GM12892 (cell line): ENCODE results near the gene NXPH1.

Source experiments
- DNase-seq: peaks from one replicate; pipeline ENCODE4 v3.0.0; 2011; ENCODE audit not compliant: insufficient read length
- FAIRE-seq: peaks from 2 replicates; lab custom pipeline; 2011; peaks lifted over from hg19 to GRCh38; lab: Jason Lieb, UNC
- POLR2A ChIP-seq: IDR thresholded peaks from 2 replicates; pipeline ENCODE4 v1.6.1; 2011; ENCODE audit warnings: low read depth, low read length, control low read depth
- POLR2AphosphoS5 ChIP-seq: IDR thresholded peaks from 2 replicates; pipeline ENCODE4 v1.6.1; 2011; ENCODE audit warnings: low read depth, low read length, control low read depth
- TAF1 ChIP-seq: IDR thresholded peaks from 2 replicates; pipeline ENCODE4 v1.6.1; 2011; ENCODE audit warnings: low read depth, mild to moderate bottlenecking, control low read depth, low read length, borderline replicate concordance

NXPH1 gene

DNA sequence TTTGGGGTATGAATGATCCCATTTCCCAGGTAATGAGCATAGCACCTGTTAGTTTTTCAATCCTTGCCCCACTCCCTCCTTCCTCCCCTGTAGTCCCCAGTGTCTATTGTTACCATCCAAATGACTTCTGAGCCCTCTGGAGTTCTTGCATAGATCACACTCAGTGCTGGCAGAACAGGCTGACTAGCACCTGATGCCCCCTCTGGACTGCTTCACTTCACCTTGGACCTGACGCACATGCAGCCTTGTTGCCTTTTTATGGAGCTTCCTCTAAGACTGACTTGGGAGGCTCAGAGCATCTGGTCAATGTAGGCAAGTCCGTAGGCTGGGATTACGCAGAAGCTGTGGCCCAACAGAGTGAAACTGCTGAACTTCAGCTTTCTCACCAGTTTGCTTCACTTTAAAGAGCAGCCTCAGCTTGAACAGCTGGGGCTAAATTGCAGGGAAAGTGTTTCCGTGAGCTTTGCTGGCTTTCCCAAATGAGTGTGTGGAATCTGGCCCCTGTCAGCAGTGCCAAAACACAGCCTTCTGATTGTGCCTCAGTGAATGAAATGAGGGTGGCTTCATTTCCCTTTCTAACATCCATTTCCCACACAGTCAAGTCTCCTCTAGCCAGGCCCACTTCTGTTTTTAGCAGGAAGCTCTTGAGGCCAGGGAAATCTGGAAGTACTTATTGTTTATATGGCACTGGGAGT, 48.5 kb downstream of the NXPH1 start:
- no peak for DNase-seq
- TF ChIP-seq POLR2AphosphoS5 (no peak), TAF1 (no peak), POLR2A (no peak)
- no peak for FAIRE-seq

DNA sequence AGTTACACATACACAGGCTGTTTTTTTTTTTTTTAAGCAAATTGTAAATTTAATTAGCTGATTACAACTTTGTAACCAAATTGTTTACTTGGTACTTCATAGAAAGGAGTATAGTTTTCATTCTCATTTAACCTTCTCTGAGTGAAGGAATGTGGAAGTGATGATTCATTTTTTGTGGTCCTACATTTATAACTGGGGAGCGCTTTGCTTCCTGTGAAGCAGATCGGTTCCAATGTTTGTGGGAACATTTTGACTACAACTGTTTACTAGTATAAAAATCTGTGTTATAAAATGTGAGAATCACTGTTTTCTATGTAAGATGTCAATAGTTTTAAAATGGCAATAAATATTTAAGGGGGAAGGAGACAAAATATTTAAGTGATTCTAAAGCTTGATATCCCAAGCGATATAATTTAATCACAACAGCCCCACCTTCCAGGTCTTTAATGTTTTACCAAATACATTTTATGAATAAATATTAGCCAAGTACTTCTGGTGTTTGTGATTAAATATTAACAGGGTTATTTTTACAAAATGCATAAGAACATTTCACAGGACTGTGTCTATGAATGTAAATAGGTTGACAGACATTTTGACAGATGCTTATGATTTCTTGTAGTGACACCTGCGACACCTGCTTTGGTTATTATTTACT, 57.1 kb downstream of the NXPH1 start:
- DNase-seq, result no peak

DNA sequence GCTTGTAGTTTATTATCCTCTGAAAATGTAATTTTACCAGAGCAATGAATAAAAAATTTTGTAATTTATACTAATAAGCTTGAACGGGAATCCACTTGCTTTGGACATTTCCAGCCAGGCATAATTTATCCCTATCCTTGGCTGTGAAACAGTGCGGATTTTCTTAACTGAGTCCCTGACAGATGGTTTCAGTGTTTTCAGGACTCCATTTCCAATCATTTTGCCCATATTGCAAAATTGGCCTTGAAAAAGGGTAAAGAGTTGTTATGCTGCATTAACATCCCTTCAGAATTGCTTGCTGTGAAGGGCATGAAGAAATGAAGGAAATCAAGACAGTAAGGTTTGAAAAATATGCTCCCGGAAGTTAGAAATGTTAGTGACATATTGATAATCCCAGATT, 57.7 kb downstream of the NXPH1 start:
- FAIRE-seq (no peak), DNase-seq (no peak)
- TF ChIP-seq TAF1, result no peak
- TF ChIP-seq POLR2A, result no peak
- no peak for TF ChIP-seq POLR2AphosphoS5

More for the DNA sequence above, 57.1 kb downstream of the NXPH1 start:
- TF ChIP-seq TAF1, result no peak
- no peak for TF ChIP-seq POLR2A
- FAIRE-seq, result no peak

DNA sequence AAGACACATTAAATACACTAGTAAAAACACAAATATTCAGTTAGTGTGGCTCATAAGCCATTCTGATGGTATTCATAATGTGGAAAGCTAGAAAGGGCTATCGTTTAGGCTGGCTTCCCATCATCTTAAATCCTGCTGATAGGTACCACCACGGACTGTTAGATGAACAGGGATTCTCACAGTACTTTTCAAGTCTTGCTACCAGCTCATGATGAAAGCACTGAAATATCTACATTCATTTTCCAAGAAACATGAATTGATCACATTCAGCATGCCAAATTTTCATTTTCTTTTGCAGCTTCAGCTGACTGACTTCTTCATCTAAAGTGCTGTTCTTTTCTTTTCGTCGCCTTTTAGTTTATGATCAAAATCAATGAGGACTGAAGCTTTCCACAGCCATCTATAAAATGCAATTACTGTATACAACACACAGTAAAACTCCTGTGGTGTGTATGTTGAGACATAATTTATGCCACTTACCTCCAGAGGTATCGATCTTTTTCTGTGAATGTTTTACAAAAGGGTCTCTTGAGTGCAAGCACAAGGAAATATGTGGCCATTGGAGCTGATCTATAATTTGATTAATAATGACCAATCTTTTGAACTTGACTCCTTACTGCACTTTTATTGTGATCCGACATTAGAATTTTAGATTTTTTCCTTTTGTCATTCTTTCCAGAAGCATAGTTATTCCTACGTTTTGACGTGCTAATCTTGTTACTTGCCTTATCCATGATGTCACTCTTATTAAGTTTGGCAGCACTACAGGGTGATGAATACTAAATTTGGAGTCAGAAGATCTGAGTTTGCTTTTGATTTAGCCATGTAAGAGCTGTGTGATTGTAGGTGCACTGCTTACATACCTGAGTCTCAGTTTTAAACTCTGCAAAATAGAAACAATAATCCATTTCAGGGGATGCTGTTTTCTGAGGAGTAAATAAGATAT, 58.4 kb downstream of the NXPH1 start:
- DNase-seq, result no peak
- FAIRE-seq, result no peak
- TF ChIP-seq TAF1, result no peak
- TF ChIP-seq POLR2A, result no peak
- TF ChIP-seq POLR2AphosphoS5, result no peak

DNA sequence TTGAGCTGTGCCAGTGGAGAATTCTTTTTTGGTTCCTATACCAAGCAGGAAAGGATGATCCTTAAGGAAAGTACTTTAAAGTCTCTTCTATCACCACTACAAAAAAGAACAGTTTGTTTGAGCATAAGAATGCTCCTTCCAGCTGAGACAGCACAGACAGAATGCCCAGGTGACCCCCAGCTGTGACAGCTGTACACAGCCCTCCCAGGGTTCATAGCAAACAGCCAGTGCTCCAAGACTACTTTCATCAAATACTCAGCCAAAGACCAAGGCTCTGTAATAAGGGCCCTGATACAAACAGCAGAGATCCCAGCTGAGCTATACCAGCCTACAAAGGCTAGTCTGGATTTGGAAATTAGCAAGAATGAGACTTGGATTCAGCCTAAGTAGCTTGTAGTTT, 65.7 kb downstream of the NXPH1 start:
- TF ChIP-seq POLR2A (no peak), TAF1 (no peak), POLR2AphosphoS5 (no peak)
- DNase-seq (no peak), FAIRE-seq (no peak)

DNA sequence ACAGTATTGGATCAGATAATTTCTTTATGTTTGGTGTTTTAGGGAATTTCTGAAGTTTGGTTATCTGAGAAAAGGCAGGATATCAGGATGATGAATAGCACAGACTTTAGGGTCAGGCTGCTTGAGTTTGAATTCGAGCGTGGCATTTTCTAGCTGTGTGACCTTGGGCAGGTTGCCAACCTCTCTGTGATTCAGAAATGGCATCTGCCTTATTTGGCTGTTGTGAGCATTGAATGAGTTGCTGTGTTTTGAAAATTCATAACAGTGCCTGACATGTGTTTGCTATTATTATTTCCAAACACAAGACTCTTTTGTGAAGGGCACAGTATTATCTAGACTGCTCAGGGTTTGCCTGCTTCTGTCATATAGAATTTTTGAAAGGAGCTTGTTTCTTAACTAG, 66.9 kb downstream of the NXPH1 start:
- no peak for TF ChIP-seq TAF1
- DNase-seq, result no peak
- FAIRE-seq, result no peak

DNA sequence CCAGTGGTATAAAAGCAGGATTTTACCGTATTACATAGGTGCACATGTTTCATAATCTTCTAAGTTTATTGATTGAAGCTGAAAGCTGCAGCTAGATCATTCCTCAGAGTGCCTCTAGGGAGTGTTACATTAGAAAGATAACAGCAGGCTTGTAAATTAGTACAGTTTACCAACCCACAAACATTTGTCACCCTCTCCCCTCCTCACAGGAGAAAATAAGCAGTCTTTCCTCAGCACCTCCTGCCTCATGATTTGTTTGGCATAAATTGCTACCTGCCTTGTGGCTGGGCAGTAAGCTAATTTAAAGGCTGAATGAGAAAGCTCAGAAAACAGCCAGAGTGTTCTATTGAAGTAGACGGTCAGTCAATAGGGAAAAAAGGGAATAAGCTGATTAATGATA, 74.2 kb downstream of the NXPH1 start:
- TF ChIP-seq POLR2AphosphoS5 (no peak), POLR2A (no peak), TAF1 (no peak)
- FAIRE-seq (no peak), DNase-seq (no peak)

DNA sequence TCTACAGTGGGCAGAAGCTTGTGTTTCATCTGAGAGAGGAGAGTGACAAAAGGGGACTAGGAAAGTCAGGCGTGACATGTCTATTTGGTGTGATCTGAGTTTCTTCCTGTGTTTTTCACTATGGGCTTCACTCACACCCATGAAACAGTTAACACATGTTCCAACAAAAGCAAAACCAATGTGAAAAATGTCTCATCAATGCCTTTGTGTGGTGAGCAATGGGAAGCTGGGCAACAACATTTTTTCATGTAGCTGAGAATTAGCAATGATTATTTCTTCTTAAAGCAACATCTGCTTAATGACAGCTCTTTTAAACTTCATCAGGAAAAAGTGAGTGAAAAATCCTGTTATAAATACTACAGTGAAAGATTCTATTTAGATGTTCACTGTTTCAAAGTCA, 76.2 kb downstream of the NXPH1 start:
- TF ChIP-seq POLR2A, result no peak
- no peak for TF ChIP-seq POLR2AphosphoS5
- TF ChIP-seq TAF1, result no peak
- DNase-seq, result no peak
- no peak for FAIRE-seq

DNA sequence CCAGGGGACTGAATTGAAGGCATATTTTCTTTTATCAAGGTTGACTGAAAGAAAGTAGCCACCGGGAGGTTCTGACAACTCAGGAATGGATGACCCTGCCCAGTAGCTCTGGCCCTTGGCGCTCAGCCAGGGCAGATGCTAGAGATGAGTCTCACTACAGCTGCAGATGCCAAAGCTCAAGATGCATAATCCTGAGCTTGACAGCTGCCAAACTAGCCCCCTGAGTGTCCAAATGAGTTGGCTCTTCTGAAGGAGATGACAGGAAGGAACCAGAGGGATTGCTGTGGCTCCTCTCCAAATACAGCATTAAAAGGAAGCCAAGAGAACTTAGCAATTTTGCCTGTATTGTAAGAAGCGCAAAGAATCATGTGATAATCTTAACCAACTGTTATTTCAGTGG, 78.4 kb downstream of the NXPH1 start:
- DNase-seq, result no peak
- TF ChIP-seq POLR2A (no peak), POLR2AphosphoS5 (no peak), TAF1 (no peak)
- FAIRE-seq, result no peak

DNA sequence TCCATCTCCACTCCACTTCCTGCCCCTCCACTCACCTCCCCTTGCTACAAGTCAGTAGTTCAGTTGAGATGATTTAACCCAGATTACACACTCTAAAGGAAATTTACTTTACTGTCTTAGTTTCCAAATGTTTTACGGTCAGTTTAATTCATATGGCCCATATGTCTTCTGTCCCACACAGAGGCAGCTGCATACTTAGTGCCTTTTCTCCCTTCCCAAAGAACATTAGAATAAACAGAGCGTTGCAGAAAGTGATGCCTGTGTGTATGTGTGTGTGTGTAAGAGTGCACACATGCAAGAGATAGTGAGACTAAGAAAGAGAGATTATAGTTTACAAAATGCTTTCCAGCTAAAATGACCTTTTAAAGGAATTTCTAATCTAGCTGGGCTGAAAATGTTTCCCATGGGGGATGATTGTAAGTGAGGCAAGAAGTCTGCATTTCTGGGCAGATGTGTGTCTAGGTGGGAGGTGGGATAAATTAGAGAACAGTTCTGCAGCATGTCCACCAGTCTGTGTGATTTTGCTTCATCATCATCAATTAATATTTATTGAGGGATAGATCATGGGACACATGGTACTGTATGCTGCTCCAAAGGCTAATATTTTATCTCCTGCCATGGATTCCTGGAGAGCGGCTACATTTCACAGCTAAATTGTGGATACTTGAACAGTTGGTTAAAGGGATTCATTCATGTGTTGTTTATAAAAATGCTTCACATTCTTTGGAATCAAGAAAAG, 81.5 kb downstream of the NXPH1 start:
- FAIRE-seq (no peak), DNase-seq (no peak)
- no peak for TF ChIP-seq POLR2A
- no peak for TF ChIP-seq TAF1
- no peak for TF ChIP-seq POLR2AphosphoS5

DNA sequence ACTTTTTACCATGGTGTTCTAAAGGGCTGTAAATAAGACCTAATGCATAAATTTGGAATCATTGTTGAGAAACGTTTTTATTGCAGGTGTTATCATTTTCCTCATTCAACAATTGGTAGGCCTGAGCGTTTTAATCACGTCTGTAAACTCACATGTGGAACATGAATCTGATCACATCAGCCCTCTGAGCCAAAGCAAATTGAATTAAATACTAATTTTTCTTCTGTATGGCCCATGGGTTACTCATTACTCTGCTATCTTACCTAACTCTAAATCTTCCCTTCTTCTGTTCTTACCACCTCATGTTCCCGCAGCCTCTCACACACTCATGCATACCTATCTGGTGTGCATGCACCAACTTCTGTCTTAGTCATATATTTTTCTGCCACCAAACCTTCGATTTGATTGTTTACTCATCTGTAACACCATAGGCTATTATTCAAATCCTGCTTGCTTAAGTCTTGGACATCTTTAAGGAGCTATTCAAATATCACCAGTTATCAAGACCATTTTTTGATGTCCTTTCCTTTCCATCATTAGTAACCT, 82.3 kb downstream of the NXPH1 start:
- FAIRE-seq, result no peak
- TF ChIP-seq POLR2AphosphoS5 (no peak), POLR2A (no peak), TAF1 (no peak)
- DNase-seq, result no peak
